ENCODE results near the gene LRRFIP1. TPM values are rescaled to one million over a fixed set of nuclear protein-coding genes. Genes with fewer than 3 reads are reported as not detected.

The LRRFIP1 gene
- total and polyA plus RNA-seq, 7 donors, result 42.3 to 108 (median 91.9) TPM

DNA sequence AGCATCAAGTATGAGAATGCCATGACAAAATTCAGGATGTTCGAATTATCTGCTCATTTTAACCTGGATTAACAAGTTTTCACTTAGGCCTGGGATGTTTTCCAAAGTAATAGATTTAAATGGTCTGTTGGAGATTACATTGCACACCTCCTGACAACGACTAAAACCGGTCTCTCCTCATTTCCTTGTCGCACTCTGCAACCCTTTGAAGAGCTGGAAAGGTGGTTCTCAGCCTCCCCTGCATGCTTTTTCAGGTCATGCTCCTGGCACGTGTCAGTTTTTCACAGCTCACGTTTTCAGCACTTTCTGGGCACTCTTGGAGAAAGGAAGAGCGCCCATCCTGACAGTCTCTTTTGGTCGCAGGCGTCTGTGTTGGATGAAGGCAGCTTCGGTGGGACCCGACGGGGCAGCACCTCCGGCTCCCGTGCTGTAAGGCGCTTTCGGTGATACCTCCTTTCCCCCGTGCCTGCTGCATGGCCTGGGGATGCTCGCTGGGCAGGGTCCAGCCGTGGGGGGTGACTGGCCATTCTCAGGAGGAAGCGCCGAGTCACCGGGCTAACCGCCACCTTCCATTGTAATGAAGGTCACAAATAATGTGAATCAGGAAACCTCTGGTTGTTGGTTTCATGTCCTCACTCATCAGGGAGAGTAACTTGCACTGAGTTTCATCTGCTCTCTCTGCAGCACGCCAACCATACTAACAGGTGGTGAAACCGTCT lies 107.7 kb downstream of the LRRFIP1 start:
- intact Hi-C loops (cut with DNase I), result loop anchor here in 1 of 2 donors (5.0 kb wide), 1 partner anchor 43 kb away; no protein-coding TSS in a partner anchor
- no peaks in the 10 kb centered on the region for H3K27me3 ChIP-seq (ENCODE audit: insufficient read depth in 3 of 3, low read length in 2 of 3)
- DNase-seq, result no peak
- no peak for ATAC-seq
- H3K9me3 ChIP-seq, result no peaks in the 10 kb centered on the region
- no peak overlapping the region for H3K4me3 ChIP-seq
- TF ChIP-seq, protein P1, sequence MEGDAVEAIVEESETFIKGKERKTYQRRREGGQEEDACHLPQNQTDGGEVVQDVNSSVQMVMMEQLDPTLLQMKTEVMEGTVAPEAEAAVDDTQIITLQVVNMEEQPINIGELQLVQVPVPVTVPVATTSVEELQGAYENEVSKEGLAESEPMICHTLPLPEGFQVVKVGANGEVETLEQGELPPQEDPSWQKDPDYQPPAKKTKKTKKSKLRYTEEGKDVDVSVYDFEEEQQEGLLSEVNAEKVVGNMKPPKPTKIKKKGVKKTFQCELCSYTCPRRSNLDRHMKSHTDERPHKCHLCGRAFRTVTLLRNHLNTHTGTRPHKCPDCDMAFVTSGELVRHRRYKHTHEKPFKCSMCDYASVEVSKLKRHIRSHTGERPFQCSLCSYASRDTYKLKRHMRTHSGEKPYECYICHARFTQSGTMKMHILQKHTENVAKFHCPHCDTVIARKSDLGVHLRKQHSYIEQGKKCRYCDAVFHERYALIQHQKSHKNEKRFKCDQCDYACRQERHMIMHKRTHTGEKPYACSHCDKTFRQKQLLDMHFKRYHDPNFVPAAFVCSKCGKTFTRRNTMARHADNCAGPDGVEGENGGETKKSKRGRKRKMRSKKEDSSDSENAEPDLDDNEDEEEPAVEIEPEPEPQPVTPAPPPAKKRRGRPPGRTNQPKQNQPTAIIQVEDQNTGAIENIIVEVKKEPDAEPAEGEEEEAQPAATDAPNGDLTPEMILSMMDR (IDR thresholded peaks at IDR 0.05), result no peak
- peaks cover 80% of the 10 kb centered on the region for H3K4me1 ChIP-seq
- WGBS, 3 donors, result 74 to 77% (median 75%) methylated on average over 25 of the region's 25 CpGs
- H3K36me3 ChIP-seq (ENCODE audit: insufficient read depth in 1 of 2, low read depth in 1 of 2), result peaks cover 3 to 26% of the 10 kb centered on the region in 2 donors
- H3K27ac ChIP-seq, result peak overlapping the region; percentile 83

DNA sequence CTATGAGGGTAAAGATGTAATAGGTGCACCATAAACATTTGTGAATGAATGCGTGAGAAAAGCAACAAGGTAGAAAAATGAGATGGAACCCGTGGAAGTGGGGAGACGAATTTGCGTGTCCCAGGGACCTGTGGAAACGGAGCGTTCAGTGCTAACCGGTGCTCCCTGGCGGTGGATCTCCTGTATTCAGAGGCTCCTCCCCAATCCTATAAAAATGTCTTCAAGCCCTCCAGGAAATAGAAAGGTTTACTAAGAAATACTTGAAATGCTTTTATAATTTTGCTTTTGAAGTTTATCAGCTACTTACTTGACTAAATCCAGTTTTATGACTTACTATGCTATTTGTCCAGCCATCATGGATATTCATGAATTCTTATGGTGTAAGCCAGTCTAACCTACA lies 108.4 kb downstream of the LRRFIP1 start:
- ATAC-seq (no peak), DNase-seq (no peak)
- H3K27me3 ChIP-seq (ENCODE audit: insufficient read depth in 3 of 3, low read length in 2 of 3), result no peaks in the 10 kb centered on the region
- H3K9me3 ChIP-seq, result no peaks in the 10 kb centered on the region
- H3K4me1 ChIP-seq, result peaks cover 88% of the 10 kb centered on the region
- H3K27ac ChIP-seq, result peak overlapping the region; percentile 76
- TF ChIP-seq, protein P1 (IDR thresholded peaks at IDR 0.05), result no peak
- intact Hi-C loops (cut with DNase I), result no loop called here
- no peak overlapping the region for H3K4me3 ChIP-seq
- 86 to 91% (median 89%) methylated on average over 8 of the region's 8 CpGs for WGBS, 3 donors
- peaks cover 3 to 26% of the 10 kb centered on the region in 2 donors for H3K36me3 ChIP-seq (ENCODE audit: insufficient read depth in 1 of 2, low read depth in 1 of 2)

DNA sequence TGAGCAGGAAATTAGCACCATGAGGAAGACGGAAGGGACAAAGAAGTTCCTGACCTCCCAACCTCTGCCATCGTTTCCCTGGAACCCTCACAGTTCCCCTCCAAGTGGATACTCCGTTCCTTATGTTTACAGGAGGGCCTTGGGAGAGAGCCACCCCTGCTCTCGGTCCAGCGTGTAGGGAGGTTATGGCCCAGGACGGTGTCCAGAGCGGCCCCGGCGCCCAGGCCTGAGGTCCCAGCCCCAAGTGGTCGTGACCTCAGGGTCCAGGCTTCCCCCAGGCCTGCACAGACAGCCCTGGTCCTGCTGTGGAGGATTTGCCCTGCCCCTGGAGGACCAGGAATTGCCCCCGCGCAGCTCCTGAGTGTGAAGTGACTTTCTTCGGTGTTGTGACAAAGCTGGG lies 109.4 kb downstream of the LRRFIP1 start:
- H3K27me3 ChIP-seq (ENCODE audit: insufficient read depth in 3 of 3, low read length in 2 of 3), result no peaks in the 10 kb centered on the region
- TF ChIP-seq, protein P1 (IDR thresholded peaks at IDR 0.05), result no peak
- peaks cover 3 to 26% of the 10 kb centered on the region in 2 donors for H3K36me3 ChIP-seq (ENCODE audit: insufficient read depth in 1 of 2, low read depth in 1 of 2)
- peaks cover 85% of the 10 kb centered on the region for H3K4me1 ChIP-seq
- H3K9me3 ChIP-seq, result no peaks in the 10 kb centered on the region
- WGBS, 3 donors, result 56 to 77% (median 66%) methylated on average over 13 of the region's 13 CpGs
- H3K27ac ChIP-seq, result peak overlapping the region; percentile 76
- intact Hi-C loops (cut with DNase I), result no loop called here
- ATAC-seq (no peak), DNase-seq (no peak)
- H3K4me3 ChIP-seq, result no peak overlapping the region

DNA sequence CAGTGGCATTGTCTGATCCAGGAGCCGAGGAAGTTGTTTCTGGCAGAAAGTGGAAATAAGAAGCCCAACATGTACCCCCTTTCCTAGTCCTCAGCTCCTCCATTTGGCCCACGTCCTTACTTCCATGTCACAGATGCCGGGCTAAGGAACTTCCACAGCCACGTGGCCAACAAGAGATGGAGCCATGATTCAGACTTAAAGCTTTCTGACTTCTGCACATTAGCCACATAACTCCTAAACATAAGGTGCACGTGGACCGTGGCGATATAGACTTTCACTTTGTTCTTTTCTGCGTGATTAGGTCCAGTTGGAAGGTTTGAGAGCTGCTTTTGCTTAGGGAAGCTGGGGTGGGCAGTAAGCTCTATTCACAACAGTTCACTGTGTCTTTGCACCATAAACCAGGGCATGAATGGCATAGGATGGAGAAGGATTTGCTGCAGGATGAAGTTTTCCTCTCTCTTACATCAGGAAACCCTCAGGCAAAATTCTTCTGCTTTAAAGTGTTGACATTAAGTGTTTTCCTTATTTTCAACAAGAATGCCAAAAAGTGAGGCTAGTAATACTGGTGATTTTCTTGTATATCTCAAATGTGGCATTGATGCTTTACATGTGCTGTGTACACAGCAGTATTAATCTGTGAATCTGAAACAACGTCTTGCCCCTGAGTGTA lies 109.9 kb downstream of the LRRFIP1 start:
- no peak for ATAC-seq
- peaks cover 85% of the 10 kb centered on the region for H3K4me1 ChIP-seq
- no peaks in the 10 kb centered on the region for H3K9me3 ChIP-seq
- no peaks in the 10 kb centered on the region for H3K27me3 ChIP-seq (ENCODE audit: insufficient read depth in 3 of 3, low read length in 2 of 3)
- 67 to 82% (median 68%) methylated on average over 9 of the region's 9 CpGs for WGBS, 3 donors
- no peak overlapping the region for H3K4me3 ChIP-seq
- peak overlapping the region; percentile 76 for H3K27ac ChIP-seq
- peaks cover 3 to 26% of the 10 kb centered on the region in 2 donors for H3K36me3 ChIP-seq (ENCODE audit: insufficient read depth in 1 of 2, low read depth in 1 of 2)
- TF ChIP-seq, protein P1 (IDR thresholded peaks at IDR 0.05), result no peak
- intact Hi-C loops (cut with DNase I), result no loop called here
- DNase-seq, result no peak

All from psoas muscle (tissue), 8 donors.